NCI-H2081 (cell line): Measurements from ENCODE around the gene SLC26A4.
"Not testable (repeated sequence)": the region's sequence is repeated elsewhere in the genome, so short reads cannot be mapped to it uniquely, and the experiment has no call there.

Experiments
- DNase-seq, 2 experiments: peaks; one replicate each; lab custom pipeline; 2025; lab: John Stamatoyannopoulos, UW

Gene SLC26A4

GRCh38 chr7:107660381-107661080 is at the start of gene SLC26A4:
TSS of gene SLC26A4 (plus strand) at chr7:107660828. CDS start at chr7:107661642, 814 bp downstream.
- no peak for DNase-seq

GRCh38 chr7:107613439-107613838 is 47.2 kb upstream of the SLC26A4 start:
- DNase-seq, result no peak

- no peak for DNase-seq
Observed at GRCh38 chr7:107613948-107614347, 46.7 kb upstream of the SLC26A4 start.

- no peak for DNase-seq
Observed at GRCh38 chr7:107614425-107614824, 46.2 kb upstream of the SLC26A4 start.

- no peak for DNase-seq
Observed at GRCh38 chr7:107615910-107616680, 44.5 kb upstream of the SLC26A4 start.

- no peak for DNase-seq
Observed at GRCh38 chr7:107622429-107622828, 38.2 kb upstream of the SLC26A4 start.

GRCh38 chr7:107622894-107623293 is 37.7 kb upstream of the SLC26A4 start:
- DNase-seq, result no peak

- no peak for DNase-seq
Observed at GRCh38 chr7:107627002-107627401, 33.6 kb upstream of the SLC26A4 start.

GRCh38 chr7:107628461-107629064 is 32.1 kb upstream of the SLC26A4 start:
- no peak for DNase-seq

- no peak for DNase-seq
Observed at GRCh38 chr7:107630342-107630741, 30.3 kb upstream of the SLC26A4 start.

- DNase-seq, result no peak
Observed at GRCh38 chr7:107631588-107632491, 28.8 kb upstream of the SLC26A4 start.

- DNase-seq, result no peak
Observed at GRCh38 chr7:107632492-107632865, 28.1 kb upstream of the SLC26A4 start.

GRCh38 chr7:107638594-107638993 is 22.0 kb upstream of the SLC26A4 start:
- no peak for DNase-seq

GRCh38 chr7:107639070-107639469 is 21.6 kb upstream of the SLC26A4 start:
- not testable (repeated sequence) for DNase-seq

GRCh38 chr7:107641676-107642075 is 19.0 kb upstream of the SLC26A4 start:
- DNase-seq, result no peak

GRCh38 chr7:107642501-107642900 is 18.1 kb upstream of the SLC26A4 start:
- DNase-seq, result no peak

- DNase-seq, result no peak
Observed at GRCh38 chr7:107643407-107643806, 17.2 kb upstream of the SLC26A4 start.

- DNase-seq, result no peak
Observed at GRCh38 chr7:107643938-107644308, 16.7 kb upstream of the SLC26A4 start.

- DNase-seq, result no peak
Observed at GRCh38 chr7:107644309-107644974, 16.2 kb upstream of the SLC26A4 start.

- DNase-seq, result no peak
Observed at GRCh38 chr7:107652642-107653041, 8.0 kb upstream of the SLC26A4 start.

- DNase-seq, result no peak
Observed at GRCh38 chr7:107658467-107658866, 2.2 kb upstream of the SLC26A4 start.

GRCh38 chr7:107659666-107660065 is 962 bp upstream of the SLC26A4 start:
- no peak for DNase-seq
